NT2/D1 (cell line): ENCODE results near the gene RIPK4.

ENCODE experiments used
- DNase-seq: peaks from one replicate; pipeline ENCODE4 v3.0.0-alpha.2; 2011; ENCODE audit warnings: low read depth, low spot score
- H3K27me3 ChIP-seq: 2 replicates; pipeline ENCODE4 v1.6.0; 2011; ENCODE audit warnings: mild to moderate bottlenecking; ENCODE audit not compliant: insufficient read length, insufficient read depth
- H3K36me3 ChIP-seq: 2 replicates; pipeline ENCODE4 v1.6.1; 2011; ENCODE audit warnings: mild to moderate bottlenecking, low read length, mixed read lengths; ENCODE audit not compliant: insufficient read depth, insufficient read length
- H3K4me1 ChIP-seq: 2 replicates; pipeline ENCODE4 v1.5.1; 2011; ENCODE audit not compliant: insufficient read depth, insufficient read length
- H3K4me3 ChIP-seq: 2 replicates; pipeline ENCODE4 v1.5.1; 2011; ENCODE audit warnings: low read depth; ENCODE audit not compliant: insufficient read length
- H3K9ac ChIP-seq: 2 replicates; pipeline ENCODE4 v1.6.0; 2011; ENCODE audit warnings: low read depth; ENCODE audit not compliant: insufficient read length
- H3K9me3 ChIP-seq: 2 replicates; pipeline ENCODE4 v1.5.1; 2011; ENCODE audit warnings: mild to moderate bottlenecking, low read length; ENCODE audit not compliant: insufficient read depth
- SUZ12 ChIP-seq: IDR thresholded peaks from 2 replicates; pipeline ENCODE4 v1.6.1; 2011; ENCODE audit not compliant: insufficient read length, insufficient read depth; ENCODE audit errors: extremely low read depth
- YY1 ChIP-seq: IDR thresholded peaks from 2 replicates; pipeline ENCODE4 v1.6.1; 2011; ENCODE audit not compliant: insufficient read length, insufficient read depth
- ZNF274 ChIP-seq: IDR thresholded peaks from 2 replicates; pipeline ENCODE4 v1.6.1; 2011; ENCODE audit warnings: mild to moderate bottlenecking, low read depth, low read length

RIPK4 gene

DNA sequence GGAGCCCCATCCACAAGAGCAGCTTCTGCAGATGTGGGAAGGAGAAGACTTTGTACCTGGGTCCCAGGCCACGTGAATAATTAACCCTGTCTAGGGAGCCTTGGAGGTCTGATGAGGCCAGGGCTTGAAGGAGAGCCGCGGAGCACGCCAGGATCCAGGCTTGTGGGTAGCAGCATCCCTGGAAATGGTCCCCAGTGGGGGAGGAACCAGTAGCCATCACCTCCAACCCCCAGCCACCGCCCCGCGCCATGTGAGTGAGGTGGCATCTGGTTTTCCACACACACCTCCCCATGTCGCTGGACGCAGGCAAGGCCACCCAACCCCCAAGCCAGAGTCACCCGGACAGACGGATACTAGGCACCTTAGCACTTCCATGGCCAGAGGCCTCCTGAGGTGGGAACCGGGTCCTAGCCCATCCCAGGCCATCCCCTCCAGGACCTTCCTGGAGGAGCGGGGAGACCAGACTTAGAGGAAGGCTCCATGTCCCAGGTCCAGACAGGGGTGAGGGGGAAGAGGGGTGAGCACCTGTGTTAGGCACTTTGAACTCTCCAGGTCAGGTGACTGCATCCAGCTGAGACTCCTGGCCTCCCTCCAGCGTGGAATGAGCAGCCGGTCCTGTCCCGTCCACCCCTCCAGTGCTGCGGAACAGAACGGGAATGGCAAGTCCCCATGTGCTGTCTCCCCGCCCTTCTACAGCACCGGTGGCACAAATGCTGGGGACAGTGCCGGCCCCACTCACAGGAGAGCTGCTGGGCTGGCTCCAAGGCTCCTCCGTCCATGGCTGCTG is 53.2 kb downstream of the RIPK4 start:
- no peak overlapping the region for H3K4me3 ChIP-seq
- H3K9me3 ChIP-seq, result no peaks in the 10 kb centered on the region
- H3K36me3 ChIP-seq, result no peaks in the 10 kb centered on the region
- TF ChIP-seq SUZ12 (no peak), YY1 (no peak), ZNF274 (no peak)
- DNase-seq, result no peak
- peaks cover 3% of the 10 kb centered on the region for H3K27me3 ChIP-seq
- peaks cover 38% of the 10 kb centered on the region for H3K4me1 ChIP-seq
- H3K9ac ChIP-seq, result no peak overlapping the region

DNA sequence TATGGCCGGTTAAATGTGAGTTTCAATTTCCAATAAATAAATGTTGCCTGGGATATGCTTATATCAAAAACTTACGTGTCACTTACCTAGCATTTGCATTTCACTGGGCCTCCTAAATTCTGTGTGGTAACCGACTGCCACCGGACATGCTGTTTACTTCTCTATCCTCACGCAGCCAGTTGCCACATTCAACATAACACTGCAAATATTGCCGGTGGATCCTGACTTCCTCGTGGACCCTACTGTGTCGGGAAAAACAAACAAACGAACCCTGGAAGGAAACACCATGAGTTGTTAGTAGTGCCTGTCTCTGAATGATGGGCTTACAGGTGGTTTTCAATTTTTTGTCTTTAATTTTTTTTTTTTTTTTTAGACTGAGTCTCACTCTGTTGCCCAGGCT is 54.1 kb downstream of the RIPK4 start:
- peaks cover 3% of the 10 kb centered on the region for H3K27me3 ChIP-seq
- peaks cover 42% of the 10 kb centered on the region for H3K4me1 ChIP-seq
- H3K36me3 ChIP-seq, result no peaks in the 10 kb centered on the region
- no peak overlapping the region for H3K4me3 ChIP-seq
- H3K9me3 ChIP-seq, result no peaks in the 10 kb centered on the region
- TF ChIP-seq YY1, result no peak
- no peak for TF ChIP-seq ZNF274
- no peak for TF ChIP-seq SUZ12
- DNase-seq, result no peak
- H3K9ac ChIP-seq, result no peak overlapping the region

DNA sequence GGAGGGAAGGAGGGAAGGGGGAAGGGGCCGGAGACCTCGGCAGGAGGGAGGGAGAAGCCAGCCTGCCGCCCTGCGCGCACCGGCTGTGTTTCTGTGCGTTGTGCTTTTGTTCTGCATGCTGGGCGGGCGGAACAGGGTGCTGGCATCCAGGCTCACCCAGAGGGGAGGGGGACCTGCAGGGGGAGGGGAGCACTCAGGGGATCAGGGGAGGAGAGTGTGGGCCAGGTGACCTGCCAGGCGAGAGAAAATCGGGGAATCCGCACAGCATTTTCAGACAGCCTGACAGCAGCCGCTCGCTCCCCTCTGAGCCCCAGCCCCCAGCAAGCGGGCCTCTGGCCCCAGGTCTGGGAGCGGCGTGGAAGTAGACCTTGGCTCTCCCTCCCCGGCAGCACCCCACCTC is 54.7 kb downstream of the RIPK4 start:
- Histone ChIP-seq H3K4me3 (peak overlapping the region; percentile 33), H3K27me3 (peaks cover 3% of the 10 kb centered on the region), H3K36me3 (no peaks in the 10 kb centered on the region), H3K4me1 (peaks cover 43% of the 10 kb centered on the region), H3K9me3 (no peaks in the 10 kb centered on the region), H3K9ac (peak overlapping the region; percentile 57)
- TF ChIP-seq ZNF274, result no peak
- TF ChIP-seq SUZ12, result no peak
- no peak for TF ChIP-seq YY1
- DNase-seq, result peak; percentile 46

DNA sequence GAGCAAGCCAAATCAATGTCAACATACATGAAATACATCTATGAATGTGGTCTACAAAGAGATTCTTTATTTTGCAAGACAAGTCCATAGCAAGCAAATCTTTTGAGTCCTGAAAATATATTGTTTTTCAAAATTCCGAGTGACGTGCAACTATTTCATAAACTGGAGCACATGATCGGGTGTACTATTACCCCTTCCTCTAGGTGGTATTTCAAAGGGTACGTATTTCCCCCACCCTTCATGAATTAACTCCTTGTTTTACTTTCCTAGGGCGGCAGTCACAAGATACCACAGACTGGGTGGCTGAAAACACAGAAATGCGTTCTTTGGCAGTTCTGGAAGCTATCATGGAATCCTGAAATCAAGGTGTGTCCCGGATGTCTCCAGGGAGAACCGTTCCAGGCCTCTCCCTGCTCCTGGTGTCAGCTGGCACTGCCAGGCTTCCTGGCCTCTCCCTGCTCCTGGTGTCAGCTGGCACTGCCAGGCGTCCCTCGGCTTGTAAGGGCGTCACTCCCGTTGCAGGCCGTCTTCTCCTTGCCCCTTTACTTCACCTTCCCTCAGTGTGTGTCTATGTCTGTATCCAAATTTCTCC is 55.3 kb downstream of the RIPK4 start:
- no peak for TF ChIP-seq YY1
- no peak for TF ChIP-seq SUZ12
- no peak for TF ChIP-seq ZNF274
- Histone ChIP-seq H3K27me3 (peaks cover 3% of the 10 kb centered on the region), H3K4me3 (peak overlapping the region; percentile 33), H3K9ac (peak overlapping the region; percentile 14), H3K9me3 (no peaks in the 10 kb centered on the region; the same call in 1 of the 2 replicates), H3K36me3 (no peaks in the 10 kb centered on the region), H3K4me1 (peaks cover 37% of the 10 kb centered on the region)
- DNase-seq, result no peak

DNA sequence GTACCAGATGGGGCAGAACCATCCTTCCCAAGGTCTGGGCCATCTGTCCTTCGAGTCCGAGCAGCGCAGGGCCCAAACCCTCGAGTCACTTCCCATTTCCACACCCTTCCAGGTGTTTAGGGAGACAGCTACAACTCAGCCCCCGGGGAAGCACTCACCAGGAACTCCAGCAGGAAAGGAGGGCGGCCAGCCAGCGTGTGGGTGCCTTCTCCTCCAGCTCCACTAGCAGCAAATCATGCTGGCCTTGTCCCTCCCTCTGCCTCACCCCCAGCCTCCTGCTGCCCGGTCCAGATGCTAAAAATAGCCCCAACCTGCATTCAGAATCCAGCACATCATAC is 56.1 kb downstream of the RIPK4 start:
- no peaks in the 10 kb centered on the region for H3K36me3 ChIP-seq
- peaks cover 30% of the 10 kb centered on the region for H3K4me1 ChIP-seq
- TF ChIP-seq ZNF274 (no peak), SUZ12 (no peak), YY1 (no peak)
- DNase-seq, result no peak
- H3K4me3 ChIP-seq, result no peak overlapping the region
- peaks cover 3% of the 10 kb centered on the region for H3K27me3 ChIP-seq
- H3K9ac ChIP-seq, result no peak overlapping the region
- H3K9me3 ChIP-seq, result no peaks in the 10 kb centered on the region; the same call in 1 of the 2 replicates

DNA sequence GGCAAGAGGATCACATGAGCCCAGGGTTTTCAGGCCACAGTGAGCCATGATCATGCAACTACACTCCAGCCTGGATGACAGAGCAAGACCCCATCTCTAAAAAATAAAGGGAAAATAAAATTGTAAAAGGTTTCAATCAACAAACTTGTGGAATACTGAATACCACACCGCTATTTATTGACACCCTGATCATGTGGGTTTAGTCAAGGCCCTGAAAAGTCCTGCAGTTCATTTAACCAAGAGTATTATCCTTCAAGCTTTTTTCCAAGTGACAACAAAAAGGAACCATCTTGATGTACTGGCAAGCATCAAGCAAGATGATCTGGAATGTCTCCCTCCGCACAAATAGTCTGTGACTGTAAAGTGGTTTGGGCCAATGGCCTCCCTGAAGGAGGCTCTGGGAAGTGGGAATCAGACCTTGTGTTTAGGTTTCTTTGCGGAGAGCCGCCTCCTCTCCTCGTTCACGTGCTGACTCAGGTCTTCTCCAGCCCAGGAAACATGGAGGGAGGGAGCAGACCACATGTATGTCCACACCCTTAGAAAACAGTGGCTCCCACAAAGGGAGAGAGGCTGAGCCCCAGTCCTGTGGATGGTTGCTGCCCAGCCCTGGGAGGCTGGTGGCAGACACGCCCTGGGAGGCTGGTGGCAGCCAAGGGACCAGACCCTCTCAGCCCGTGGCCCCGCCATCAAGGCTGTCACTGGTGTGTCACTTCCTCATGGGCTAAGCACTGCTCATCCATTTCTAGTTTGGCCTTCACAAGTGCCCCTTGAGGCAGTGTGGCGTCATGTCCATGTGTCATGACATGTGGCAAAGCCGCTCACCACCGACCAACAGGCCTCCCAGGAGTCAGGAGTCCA is 56.7 kb downstream of the RIPK4 start:
- Histone ChIP-seq H3K9me3 (no peaks in the 10 kb centered on the region; the same call in 1 of the 2 replicates), H3K9ac (no peak overlapping the region), H3K27me3 (peaks cover 3% of the 10 kb centered on the region), H3K4me3 (no peak overlapping the region), H3K36me3 (no peaks in the 10 kb centered on the region), H3K4me1 (peaks cover 25% of the 10 kb centered on the region)
- TF ChIP-seq YY1, result no peak
- TF ChIP-seq SUZ12, result no peak
- no peak for TF ChIP-seq ZNF274
- DNase-seq, result no peak
